Esophagus squamous epithelium (tissue), 5 donors: ENCODE results near the gene EXOSC7. TPM values are rescaled to one million over a fixed set of nuclear protein-coding genes. Genes with fewer than 3 reads are reported as not detected.

ENCODE experiments used
- DNase-seq: peaks from one replicate; lab custom pipeline; 2025; lab: John Stamatoyannopoulos, UW
- H3K27ac ChIP-seq, 4 donors: fragments of 200-600 bp; sonication (generic); one replicate each; pipeline ENCODE4 v1.5.1; 2016 to 2019; ENCODE audit warnings: mild to moderate bottlenecking in 1 of 4
- H3K27me3 ChIP-seq, 4 donors: fragments of 200-600 bp; sonication (generic); 1 replicate in 3 of 4; 2 replicates in 1 of 4; pipeline versions ENCODE4 v1.5.1 to v1.6.0; 2017 to 2021; ENCODE audit warnings: antibody characterized with exemption in 1 of 4
- H3K36me3 ChIP-seq, 3 donors: fragments of 200-600 bp; sonication (generic); one replicate each; pipeline ENCODE4 v1.5.1; 2016 to 2019
- H3K4me1 ChIP-seq, 3 donors: fragments of 200-600 bp; sonication (generic); one replicate each; pipeline ENCODE4 v1.5.1; 2017 to 2019
- H3K4me3 ChIP-seq, 4 donors: fragments of 200-600 bp; sonication (generic); 1 replicate in 3 of 4; 2 replicates in 1 of 4; pipeline ENCODE4 v1.5.1; 2016 to 2019; ENCODE audit warnings: mild to moderate bottlenecking in 2 of 4, moderate library complexity in 1 of 4
- H3K9me3 ChIP-seq, 3 donors: fragments of 200-600 bp; sonication (generic); one replicate each; pipeline ENCODE4 v1.5.1; 2016 to 2019
- CTCF ChIP-seq, 6 experiments: fragments of 450-650 bp in 4 of 6; fragments of 200-600 bp in 2 of 6; sonication (generic) in 2 of 6; IDR thresholded peaks; one replicate each; pipeline ENCODE4 v1.5.1; 2016 to 2019; ENCODE audit warnings: antibody characterized with exemption in 6 of 6, mild to moderate bottlenecking in 4 of 6, moderate library complexity in 4 of 6
- POLR2A ChIP-seq, 4 donors: fragments of 450-650 bp; IDR thresholded peaks; one replicate each; pipeline ENCODE4 v1.6.1; 2017; ENCODE audit warnings: antibody characterized with exemption in 4 of 4, mild to moderate bottlenecking in 4 of 4, moderate library complexity in 3 of 4
- WGBS, 2 donors: methylation state at CpG; one replicate each; pipeline ENCODE4 v1.1.5; 2018; 5-methylcytosine and 5-hydroxymethylcytosine counted together
- intact Hi-C: fragments of 100-400 bp; cut with DNase I; formaldehyde crosslinking; loops from one replicate; pipeline ENCODE4 v1.15.0; 2022
- total RNA-seq, 4 donors: library from RNA; depleted of rRNA; stranded (reverse); fragments of >200 nt; gene quantifications; one replicate each; pipeline ENCODE4 v1.1.0, GENCODE V29; 2016
- donor health status: DM: yes; HTN: yes; CAD: no.

EXOSC7 gene
- total RNA-seq, 4 donors from 2014 or later: 28.8 to 59.9 (median 47.6) TPM

GRCh38 chr3:45016916-45017315, 40.9 kb downstream of the EXOSC7 start:
- TF ChIP-seq POLR2A (IDR thresholded peaks at IDR 0.05) (no peak), CTCF (IDR thresholded peaks at IDR 0.05) (no peak)
- 64 to 76% methylated on average over 2 of the region's 2 CpGs for WGBS, 2 donors
- intact Hi-C loops: no loop called here
- Histone ChIP-seq H3K27ac (no peak overlapping the region), H3K27me3 (no peaks in the 10 kb centered on the region), H3K4me3 (no peak overlapping the region), H3K9me3 (no peaks in the 10 kb centered on the region), H3K4me1 (peaks cover 0 to 42% (median 10%) of the 10 kb centered on the region in 3 donors), H3K36me3 (peaks cover 0 to 49% (median 0%) of the 10 kb centered on the region in 3 donors)
- no peak for DNase-seq

- no peak for DNase-seq
- no peaks in the 10 kb centered on the region for H3K27me3 ChIP-seq
- 68 to 75% methylated on average over 4 of the region's 5 CpGs for WGBS, 2 donors
Observed at GRCh38 chr3:45017821-45018220, 41.8 kb downstream of the EXOSC7 start.

GRCh38 chr3:45020534-45020933, 44.5 kb downstream of the EXOSC7 start:
- DNase-seq: no peak

More at GRCh38 chr3:45017821-45018220, 41.8 kb downstream of the EXOSC7 start:
- TF ChIP-seq CTCF (IDR thresholded peaks at IDR 0.05) (no peak), POLR2A (IDR thresholded peaks at IDR 0.05) (no peak)
- intact Hi-C loops: no loop called here
- Histone ChIP-seq H3K9me3 (no peaks in the 10 kb centered on the region), H3K27ac (peak overlapping the region in 1 of 4 donors; percentile 11), H3K36me3 (peaks cover 0 to 40% (median 0%) of the 10 kb centered on the region in 3 donors), H3K4me1 (peaks cover 0 to 37% (median 2%) of the 10 kb centered on the region in 3 donors), H3K4me3 (no peak overlapping the region)

GRCh38 chr3:45021524-45022297, 45.7 kb downstream of the EXOSC7 start:
- no peak for TF ChIP-seq CTCF (IDR thresholded peaks at IDR 0.05)
- no peak for TF ChIP-seq POLR2A (IDR thresholded peaks at IDR 0.05)
- DNase-seq: no peak
- H3K36me3 ChIP-seq: peaks cover 0 to 1% (median 0%) of the 10 kb centered on the region in 3 donors
- H3K4me1 ChIP-seq: peaks cover 12 to 67% (median 16%) of the 10 kb centered on the region in 3 donors
- no peaks in the 10 kb centered on the region for H3K9me3 ChIP-seq
- intact Hi-C loops: no loop called here
- H3K27ac ChIP-seq: no peak overlapping the region
- 50 to 71% methylated on average over 10 to 11 of the region's 12 CpGs for WGBS, 2 donors
- H3K27me3 ChIP-seq: peaks cover 0 to 3% (median 0%) of the 10 kb centered on the region in 4 donors
- H3K4me3 ChIP-seq: no peak overlapping the region

More at GRCh38 chr3:45020534-45020933, 44.5 kb downstream of the EXOSC7 start:
- peaks cover 2 to 55% (median 6%) of the 10 kb centered on the region in 3 donors for H3K4me1 ChIP-seq
- no peaks in the 10 kb centered on the region for H3K27me3 ChIP-seq
- H3K36me3 ChIP-seq: peaks cover 0 to 13% (median 0%) of the 10 kb centered on the region in 3 donors
- intact Hi-C loops: no loop called here
- no peak overlapping the region for H3K27ac ChIP-seq
- no peak overlapping the region for H3K4me3 ChIP-seq
- TF ChIP-seq CTCF (IDR thresholded peaks at IDR 0.05) (no peak), POLR2A (IDR thresholded peaks at IDR 0.05) (no peak)
- WGBS, 2 donors: 29 to 58% methylated on average over 8 of the region's 8 CpGs
- H3K9me3 ChIP-seq: no peaks in the 10 kb centered on the region

GRCh38 chr3:45023675-45024074, 47.6 kb downstream of the EXOSC7 start:
- no peak for DNase-seq
- Histone ChIP-seq H3K27ac (no peak overlapping the region), H3K9me3 (no peaks in the 10 kb centered on the region), H3K4me1 (peaks cover 12 to 75% (median 24%) of the 10 kb centered on the region in 3 donors), H3K36me3 (no peaks in the 10 kb centered on the region), H3K27me3 (peaks cover 0 to 3% (median 0%) of the 10 kb centered on the region in 4 donors), H3K4me3 (no peak overlapping the region)
- intact Hi-C loops: no loop called here
- WGBS, 2 donors: 67 to 71% methylated on average over 2 to 3 of the region's 3 CpGs
- no peak for TF ChIP-seq POLR2A (IDR thresholded peaks at IDR 0.05)
- TF ChIP-seq CTCF (IDR thresholded peaks at IDR 0.05): no peak
